ENCODE results near the gene GATAD2A. TPM values are rescaled to one million over a fixed set of nuclear protein-coding genes. Genes with fewer than 3 reads are reported as not detected.

The GATAD2A gene
- total RNA-seq, 1 experiment from 2014 or later: 189 TPM

DNA sequence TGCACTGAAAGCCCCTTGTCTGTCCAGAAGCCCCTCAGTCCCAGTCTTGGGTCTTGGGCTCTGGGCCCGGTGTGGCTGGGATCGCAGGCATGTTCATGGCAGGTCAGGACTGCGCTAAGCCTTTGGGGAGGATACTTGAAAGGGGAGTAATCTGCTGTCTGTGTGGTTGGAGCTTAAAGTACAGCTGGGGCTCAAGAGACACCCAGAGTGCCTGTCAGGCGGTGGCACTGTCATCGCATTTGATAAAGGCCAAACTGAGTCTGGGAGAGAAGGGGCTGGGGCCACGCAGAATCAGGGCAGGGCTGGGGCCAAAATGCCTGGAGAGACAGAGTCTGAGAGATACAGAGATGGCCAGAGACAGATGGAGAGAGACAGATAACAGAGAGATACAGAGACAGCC, 128.4 kb downstream of the GATAD2A start:
- Histone ChIP-seq H3K4me2 (ENCODE audit: insufficient read depth, insufficient read length, low read length) (no peak overlapping the region), H3K56ac (ENCODE audit: insufficient read length, low read depth, low read length) (no peak overlapping the region), H2AK5ac (ENCODE audit: insufficient read length, low read length) (no peak overlapping the region), H3T11ph (ENCODE audit: low read length) (no peak overlapping the region), H3K79me2 (ENCODE audit: insufficient read depth, low read length) (no peaks in the 10 kb centered on the region), H3K79me1 (ENCODE audit: insufficient read depth, low read depth, low read length, poor library complexity, severe bottlenecking) (no peaks in the 10 kb centered on the region), H2BK120ac (ENCODE audit: low read depth, low read length, poor library complexity, severe bottlenecking) (no peak overlapping the region), H3K18ac (ENCODE audit: insufficient read length, low read depth, low read length) (no peak overlapping the region), H3K4ac (ENCODE audit: low read depth, low read length) (no peak overlapping the region), H3K27me3 (ENCODE audit: insufficient read depth, low read length) (peaks cover 2% of the 10 kb centered on the region; the same call in 1 of the 2 replicates), H3K4me1 (ENCODE audit: insufficient read depth, low read length) (no peaks in the 10 kb centered on the region), H2AFZ (ENCODE audit: low read length) (no peak overlapping the region), H3K23ac (ENCODE audit: insufficient read length, low read depth, low read length) (no peak overlapping the region), H3K27ac (ENCODE audit: insufficient read length, low read depth, low read length) (no peak overlapping the region), H4K8ac (replicated peaks; ENCODE audit: insufficient read length, low read depth, low read length) (no peak overlapping the region), H4K91ac (ENCODE audit: insufficient read length, low read depth, low read length) (no peak overlapping the region), H2BK12ac (ENCODE audit: insufficient read length, low read depth, low read length) (no peak overlapping the region), H4K5ac (ENCODE audit: insufficient read length, low read depth, low read length) (no peak overlapping the region), H2BK15ac (ENCODE audit: low read depth, low read length) (no peak overlapping the region), H2BK20ac (ENCODE audit: low read depth, low read length, poor library complexity, severe bottlenecking) (no peak overlapping the region), H3K9me3 (ENCODE audit: control insufficient read depth, low read depth, low read length) (no peaks in the 10 kb centered on the region), H3K9ac (ENCODE audit: extremely low read depth, insufficient read length, low read length) (no peak overlapping the region), H3K23me2 (ENCODE audit: insufficient read length, low read depth, low read length, poor library complexity, severe bottlenecking) (peaks cover 9% of the 10 kb centered on the region), H2BK5ac (ENCODE audit: insufficient read length, low read length) (no peak overlapping the region), H4K20me1 (ENCODE audit: control insufficient read depth, insufficient read depth, insufficient read length) (peaks cover 3% of the 10 kb centered on the region), H3K14ac (ENCODE audit: insufficient read depth, low read length) (no peak overlapping the region)
- no peak for DNase-seq
- H3K4me1 Mint-ChIP-seq: peaks cover 14 to 21% of the 10 kb centered on the region in 2 experiments
- peaks cover 20% of the 10 kb centered on the region for H3K27me3 Mint-ChIP-seq (ENCODE audit: low read depth)
- H3K36me3 Mint-ChIP-seq (ENCODE audit: insufficient read depth in 1 of 3, low read depth in 3 of 3): peaks cover 5 to 29% (median 16%) of the 10 kb centered on the region in 3 experiments; a peak in 6 of 7 replicates
- H3K4me3 Mint-ChIP-seq: no peak overlapping the region
- no peak for TF ChIP-seq CTCF (conservative IDR thresholded peaks at IDR 0.05)
- WGBS (ENCODE audit: extremely low coverage, insufficient read length, low lambda C conversion rate): no CpG with 5 or more reads among the region's 6 CpGs
- no peaks in the 10 kb centered on the region; a peak in 1 of 5 replicates for H3K9me3 Mint-ChIP-seq
- H3K27ac Mint-ChIP-seq: no peak overlapping the region
